ENCODE data around the gene SLC38A1. TPM values are rescaled to one million over a fixed set of nuclear protein-coding genes. Genes with fewer than 3 reads are reported as not detected.
A peak's percentile ranks its signal among the peaks of the same experiment; 100 is the strongest.

The SLC38A1 gene
- total RNA-seq, 4 donors from 2014 or later = 41.9 to 82.3 (median 49.8) TPM

DNA sequence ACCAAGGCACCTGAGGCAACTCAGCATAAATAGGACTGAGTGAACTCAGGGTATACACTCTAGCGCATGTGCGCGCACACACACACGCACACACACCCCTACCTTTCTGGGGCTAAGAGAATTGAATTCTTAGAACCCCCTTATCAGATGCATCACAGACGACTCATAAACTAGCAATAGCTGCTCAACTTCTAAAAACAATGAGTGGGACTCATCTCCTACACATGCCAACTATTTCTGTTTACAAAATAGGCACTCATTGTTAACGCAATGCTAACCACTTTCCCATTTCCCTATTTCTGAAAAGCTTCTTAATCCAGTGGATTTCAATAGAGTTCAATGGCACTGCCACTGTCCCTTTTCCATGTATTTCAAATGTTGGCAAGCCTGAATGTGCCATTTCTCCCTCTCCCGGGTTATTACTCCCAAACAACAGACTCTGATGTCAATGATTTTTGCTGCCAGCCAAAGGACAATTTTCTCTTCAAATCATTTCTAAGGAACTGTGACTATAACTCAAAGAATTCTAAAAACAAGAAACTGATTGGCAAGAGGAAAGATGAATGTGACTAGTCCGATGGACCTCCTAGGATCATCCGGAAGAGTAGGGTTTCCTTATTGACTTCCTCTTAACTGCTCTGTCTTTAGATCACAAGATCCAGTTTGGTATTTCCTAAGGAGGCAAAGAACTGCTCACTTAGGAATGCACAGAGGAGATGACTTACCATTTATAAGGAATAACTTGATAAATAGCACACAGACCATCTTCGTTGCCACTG, 48.8 kb downstream of the SLC38A1 start:
- H3K4me3 ChIP-seq = no peak overlapping the region
- no peaks in the 10 kb centered on the region for H3K27me3 ChIP-seq
- H3K36me3 ChIP-seq = no peaks in the 10 kb centered on the region
- no peaks in the 10 kb centered on the region for H3K9me3 ChIP-seq
- H3K4me1 ChIP-seq = peaks cover 0 to 49% (median 22%) of the 10 kb centered on the region in 4 donors
- peak in 2 of 3 donors; percentile 40 to 72 for DNase-seq
- TF ChIP-seq POLR2A (IDR thresholded peaks at IDR 0.05) = no peak
- TF ChIP-seq, protein P1, sequence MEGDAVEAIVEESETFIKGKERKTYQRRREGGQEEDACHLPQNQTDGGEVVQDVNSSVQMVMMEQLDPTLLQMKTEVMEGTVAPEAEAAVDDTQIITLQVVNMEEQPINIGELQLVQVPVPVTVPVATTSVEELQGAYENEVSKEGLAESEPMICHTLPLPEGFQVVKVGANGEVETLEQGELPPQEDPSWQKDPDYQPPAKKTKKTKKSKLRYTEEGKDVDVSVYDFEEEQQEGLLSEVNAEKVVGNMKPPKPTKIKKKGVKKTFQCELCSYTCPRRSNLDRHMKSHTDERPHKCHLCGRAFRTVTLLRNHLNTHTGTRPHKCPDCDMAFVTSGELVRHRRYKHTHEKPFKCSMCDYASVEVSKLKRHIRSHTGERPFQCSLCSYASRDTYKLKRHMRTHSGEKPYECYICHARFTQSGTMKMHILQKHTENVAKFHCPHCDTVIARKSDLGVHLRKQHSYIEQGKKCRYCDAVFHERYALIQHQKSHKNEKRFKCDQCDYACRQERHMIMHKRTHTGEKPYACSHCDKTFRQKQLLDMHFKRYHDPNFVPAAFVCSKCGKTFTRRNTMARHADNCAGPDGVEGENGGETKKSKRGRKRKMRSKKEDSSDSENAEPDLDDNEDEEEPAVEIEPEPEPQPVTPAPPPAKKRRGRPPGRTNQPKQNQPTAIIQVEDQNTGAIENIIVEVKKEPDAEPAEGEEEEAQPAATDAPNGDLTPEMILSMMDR (IDR thresholded peaks at IDR 0.05) = no peak
- H3K27ac ChIP-seq = peak overlapping the region; percentile 14 to 85 (median 72)

DNA sequence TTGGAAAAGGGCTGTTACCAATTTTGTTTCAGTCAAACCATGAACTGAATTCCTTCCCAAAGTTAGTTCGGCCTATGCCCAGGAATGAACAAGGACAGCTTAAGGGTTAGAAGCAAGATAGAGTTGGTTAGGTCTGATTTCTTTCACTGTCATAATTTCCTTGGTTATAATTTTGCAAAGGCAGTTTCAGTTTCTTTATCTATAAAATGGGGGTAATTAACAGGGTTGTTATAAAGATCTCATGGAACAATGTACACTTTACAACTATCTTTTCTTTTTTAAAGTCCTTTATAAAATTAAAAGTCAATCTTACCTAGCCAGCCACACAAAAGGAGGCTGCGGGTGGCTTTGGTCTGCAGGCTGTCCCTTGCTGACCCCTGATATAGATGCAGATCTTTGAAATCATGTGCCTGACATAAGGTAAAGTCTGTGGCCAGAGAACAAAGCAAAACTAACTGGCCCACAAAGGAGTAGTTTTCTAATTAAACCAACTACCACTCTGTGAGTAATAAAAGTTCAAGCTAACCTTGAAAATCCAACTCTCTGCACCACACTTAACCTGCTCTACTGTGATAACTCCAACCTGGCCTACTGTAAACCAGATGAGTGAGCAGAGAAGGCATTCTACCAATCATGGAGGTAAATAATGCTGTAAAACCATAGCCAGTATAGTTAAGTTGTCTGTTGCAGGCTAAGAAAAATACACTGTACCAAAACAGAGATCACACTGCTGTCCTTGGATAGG, 49.5 kb downstream of the SLC38A1 start:
- Histone ChIP-seq H3K36me3 (no peaks in the 10 kb centered on the region), H3K27me3 (no peaks in the 10 kb centered on the region), H3K27ac (peak overlapping the region; percentile 14 to 85 (median 72)), H3K4me1 (peaks cover 0 to 49% (median 29%) of the 10 kb centered on the region in 4 donors), H3K9me3 (no peaks in the 10 kb centered on the region), H3K4me3 (peak overlapping the region in 2 of 4 donors; percentile 5 to 6)
- TF ChIP-seq, protein P1 (IDR thresholded peaks at IDR 0.05) = no peak
- no peak for TF ChIP-seq POLR2A (IDR thresholded peaks at IDR 0.05)
- no peak for DNase-seq

DNA sequence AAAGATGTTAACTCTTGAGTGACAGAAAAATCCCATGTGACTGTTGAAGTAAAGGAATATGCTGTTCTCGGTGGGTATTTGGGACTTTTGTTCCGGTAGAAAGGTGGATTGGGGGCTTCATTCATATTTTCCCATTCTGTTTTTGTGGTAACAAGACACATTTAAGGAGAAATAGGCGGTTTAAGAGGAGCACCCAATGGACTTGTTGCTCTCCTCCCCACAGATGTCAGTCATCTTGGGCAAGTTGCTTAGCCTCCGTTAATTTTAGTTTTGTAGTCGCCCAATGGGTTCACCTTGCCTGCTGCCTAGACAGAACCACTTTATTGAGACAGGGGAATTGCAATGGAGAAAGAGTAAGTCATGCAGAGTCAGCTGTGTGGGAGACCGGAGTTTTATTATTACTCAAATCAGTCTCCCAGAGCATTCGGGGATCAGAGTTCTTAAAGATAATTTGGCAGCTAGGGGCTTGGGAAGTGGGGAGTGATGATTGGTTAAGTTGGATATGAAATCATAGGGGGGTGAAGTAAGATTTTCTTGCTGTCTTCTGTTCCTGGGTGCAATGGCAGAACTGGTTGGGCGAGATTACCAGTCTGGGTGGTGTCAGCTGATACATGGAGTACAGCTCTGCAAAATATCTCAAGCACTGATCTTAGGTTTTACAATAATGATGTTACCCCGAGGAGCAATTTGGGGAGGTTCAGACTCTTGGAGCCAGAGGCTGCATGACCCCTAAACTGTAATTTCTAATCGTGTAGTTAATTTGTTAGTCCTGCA, 50.3 kb downstream of the SLC38A1 start:
- peaks cover 0 to 42% (median 29%) of the 10 kb centered on the region in 4 donors for H3K4me1 ChIP-seq
- no peaks in the 10 kb centered on the region for H3K9me3 ChIP-seq
- H3K27ac ChIP-seq = peak overlapping the region; percentile 14 to 85 (median 72)
- no peak for DNase-seq
- H3K4me3 ChIP-seq = peak overlapping the region in 2 of 4 donors; percentile 0 to 6
- H3K36me3 ChIP-seq = no peaks in the 10 kb centered on the region
- TF ChIP-seq, protein P1 (IDR thresholded peaks at IDR 0.05) = no peak
- no peak for TF ChIP-seq POLR2A (IDR thresholded peaks at IDR 0.05)
- no peaks in the 10 kb centered on the region for H3K27me3 ChIP-seq

DNA sequence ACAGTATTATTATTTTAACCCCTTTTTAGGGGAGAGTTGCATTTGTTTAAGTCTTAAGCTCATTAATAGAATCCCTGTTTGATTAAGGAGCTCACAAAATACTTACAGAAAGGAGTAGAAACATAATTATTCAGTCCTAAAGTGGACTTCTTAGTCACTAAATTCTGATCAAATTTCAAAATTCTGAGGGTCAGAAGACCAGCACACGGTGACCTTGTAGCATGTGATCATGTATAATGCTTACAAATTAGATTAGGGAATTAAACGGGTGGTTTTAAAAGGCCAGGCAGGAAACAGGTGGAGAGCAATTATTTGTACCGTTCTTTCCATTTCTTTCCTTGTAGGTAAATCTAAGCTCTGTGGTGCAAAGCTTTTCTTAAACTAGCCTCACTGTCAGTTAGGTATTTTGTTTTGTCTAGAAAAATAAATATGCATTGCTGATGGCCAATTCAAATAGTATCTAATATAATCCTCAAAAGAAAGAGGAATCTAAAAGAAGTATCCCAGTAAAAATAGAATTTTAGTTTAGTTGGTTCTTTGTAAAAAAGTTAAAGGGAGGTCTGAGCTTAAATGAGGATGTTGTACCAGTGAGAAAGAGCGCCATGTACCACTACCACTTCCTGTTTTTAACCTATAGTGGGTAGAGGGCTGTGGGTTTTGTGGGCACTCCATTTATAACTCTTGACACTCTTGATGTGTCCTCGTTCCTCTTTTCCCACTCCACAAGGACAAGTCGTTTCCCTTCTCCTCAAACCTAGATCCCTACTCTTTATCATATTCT, 51.1 kb downstream of the SLC38A1 start:
- TF ChIP-seq POLR2A (IDR thresholded peaks at IDR 0.05) = no peak
- TF ChIP-seq, protein P1 (IDR thresholded peaks at IDR 0.05) = no peak
- no peaks in the 10 kb centered on the region for H3K27me3 ChIP-seq
- no peaks in the 10 kb centered on the region for H3K9me3 ChIP-seq
- peak overlapping the region; percentile 24 to 85 (median 72) for H3K27ac ChIP-seq
- peaks cover 0 to 42% (median 29%) of the 10 kb centered on the region in 4 donors for H3K4me1 ChIP-seq
- DNase-seq = peak in 2 of 3 donors; percentile 89 to 90
- no peaks in the 10 kb centered on the region for H3K36me3 ChIP-seq
- no peak overlapping the region for H3K4me3 ChIP-seq
